Measurements from ENCODE around the gene RHOD. TPM values are rescaled to one million over a fixed set of nuclear protein-coding genes. Genes with fewer than 3 reads are reported as not detected.

The RHOD gene
- total RNA-seq, 1 experiment from 2014 or later = 190 TPM

DNA sequence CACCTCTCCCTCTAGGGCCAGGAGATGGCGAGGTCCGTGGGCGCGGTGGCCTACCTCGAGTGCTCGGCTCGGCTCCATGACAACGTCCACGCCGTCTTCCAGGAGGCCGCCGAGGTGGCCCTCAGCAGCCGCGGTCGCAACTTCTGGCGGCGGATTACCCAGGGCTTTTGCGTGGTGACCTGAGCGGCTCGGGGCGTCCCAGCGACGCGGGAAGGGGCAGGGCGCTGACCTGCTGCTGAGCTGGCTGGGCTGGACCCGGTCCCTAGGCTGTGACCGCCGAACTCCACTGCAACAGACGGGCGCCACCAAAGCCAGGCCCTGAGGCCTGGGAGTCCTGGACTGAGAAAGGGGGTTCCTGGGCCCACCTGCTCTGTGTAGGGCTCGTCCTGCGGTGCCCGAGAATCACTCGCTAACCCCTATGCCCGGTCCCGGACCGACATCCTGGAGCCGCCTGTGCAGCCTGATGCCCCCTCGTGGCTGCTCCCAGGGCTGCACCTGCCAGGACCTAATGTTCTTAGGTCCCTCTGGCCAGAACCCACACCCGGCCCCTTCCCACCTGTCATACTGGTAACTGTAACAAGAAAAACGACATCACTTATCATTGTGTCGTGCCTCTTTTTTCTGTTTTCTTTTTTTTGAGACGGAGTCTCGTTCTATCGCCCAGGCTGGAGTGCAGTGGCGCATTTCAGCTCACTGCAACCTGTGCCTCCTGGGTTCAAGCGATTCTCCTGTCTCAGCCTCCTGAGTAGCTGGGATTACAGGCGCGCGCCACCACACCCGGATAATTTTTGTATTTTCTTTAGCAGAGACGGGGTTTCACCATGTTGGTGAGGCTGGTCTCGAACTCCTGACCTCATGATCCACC lies 15.0 kb downstream of the RHOD start:
- intact Hi-C loops (cut with micrococcal nuclease) = no loop called here
- H3K27ac Mint-ChIP-seq (ENCODE audit: low read depth, unreplicated experiment) = no peak overlapping the region
- TF ChIP-seq, protein P1, sequence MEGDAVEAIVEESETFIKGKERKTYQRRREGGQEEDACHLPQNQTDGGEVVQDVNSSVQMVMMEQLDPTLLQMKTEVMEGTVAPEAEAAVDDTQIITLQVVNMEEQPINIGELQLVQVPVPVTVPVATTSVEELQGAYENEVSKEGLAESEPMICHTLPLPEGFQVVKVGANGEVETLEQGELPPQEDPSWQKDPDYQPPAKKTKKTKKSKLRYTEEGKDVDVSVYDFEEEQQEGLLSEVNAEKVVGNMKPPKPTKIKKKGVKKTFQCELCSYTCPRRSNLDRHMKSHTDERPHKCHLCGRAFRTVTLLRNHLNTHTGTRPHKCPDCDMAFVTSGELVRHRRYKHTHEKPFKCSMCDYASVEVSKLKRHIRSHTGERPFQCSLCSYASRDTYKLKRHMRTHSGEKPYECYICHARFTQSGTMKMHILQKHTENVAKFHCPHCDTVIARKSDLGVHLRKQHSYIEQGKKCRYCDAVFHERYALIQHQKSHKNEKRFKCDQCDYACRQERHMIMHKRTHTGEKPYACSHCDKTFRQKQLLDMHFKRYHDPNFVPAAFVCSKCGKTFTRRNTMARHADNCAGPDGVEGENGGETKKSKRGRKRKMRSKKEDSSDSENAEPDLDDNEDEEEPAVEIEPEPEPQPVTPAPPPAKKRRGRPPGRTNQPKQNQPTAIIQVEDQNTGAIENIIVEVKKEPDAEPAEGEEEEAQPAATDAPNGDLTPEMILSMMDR (IDR thresholded peaks at IDR 0.05; ENCODE audit: unreplicated experiment) = peak; percentile 27
- H3K4me1 Mint-ChIP-seq (ENCODE audit: insufficient read depth, unreplicated experiment) = peaks cover 5% of the 10 kb centered on the region
- ChIA-PET CTCF (interaction anchor here (0.6 to 4.6 kb wide), 7 partner anchors 9 to 1729 kb away, joined by 3 to 30 read pairs (median 3); partner anchors contain the start of gene RHOD), POLR2A (no interaction called here)
- peak; percentile 17 for DNase-seq (ENCODE audit: unreplicated experiment)
- no peak overlapping the region for H3K4me3 Mint-ChIP-seq (ENCODE audit: unreplicated experiment)
- H3K27me3 Mint-ChIP-seq (ENCODE audit: insufficient read depth, unreplicated experiment) = no peaks in the 10 kb centered on the region
- peaks cover 64% of the 10 kb centered on the region for H3K36me3 Mint-ChIP-seq (ENCODE audit: insufficient read depth, unreplicated experiment)
- no peaks in the 10 kb centered on the region for H3K9me3 Mint-ChIP-seq (ENCODE audit: unreplicated experiment)
- BruUV-seq (replicated peaks) = TSS peak; percentile 64

DNA sequence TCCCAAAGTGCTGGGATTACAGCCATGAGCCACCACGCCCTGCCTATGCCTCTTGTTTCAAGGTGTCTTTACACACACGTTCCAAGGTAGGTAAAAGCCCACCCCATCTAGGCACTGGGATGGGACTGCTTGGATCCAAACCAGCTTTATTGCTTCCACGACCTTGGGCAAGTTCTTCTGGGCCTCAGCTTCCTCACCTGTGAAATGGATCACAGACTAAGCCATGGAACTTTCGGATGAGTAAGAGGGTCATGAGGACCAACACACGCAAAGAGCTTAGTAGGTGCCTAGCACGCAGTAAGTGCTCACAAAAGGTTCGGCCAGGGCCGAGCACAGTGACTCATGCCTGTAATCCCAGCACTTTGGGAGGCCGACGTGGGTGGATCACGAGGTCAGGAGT lies 15.6 kb downstream of the RHOD start:
- BruUV-seq (replicated peaks) = no TSS peak
- TF ChIP-seq, protein P1 (IDR thresholded peaks at IDR 0.05; ENCODE audit: unreplicated experiment) = no peak
- no peak for DNase-seq (ENCODE audit: unreplicated experiment)
- intact Hi-C loops (cut with micrococcal nuclease) = no loop called here
- Mint-ChIP-seq H3K4me1 (ENCODE audit: insufficient read depth, unreplicated experiment) (peaks cover 11% of the 10 kb centered on the region), H3K27me3 (ENCODE audit: insufficient read depth, unreplicated experiment) (no peaks in the 10 kb centered on the region), H3K9me3 (ENCODE audit: unreplicated experiment) (no peaks in the 10 kb centered on the region), H3K4me3 (ENCODE audit: unreplicated experiment) (no peak overlapping the region), H3K36me3 (ENCODE audit: insufficient read depth, unreplicated experiment) (peaks cover 61% of the 10 kb centered on the region), H3K27ac (ENCODE audit: low read depth, unreplicated experiment) (no peak overlapping the region)
- CTCF ChIA-PET = interaction anchor here (0.6 to 4.6 kb wide), 7 partner anchors 9 to 1730 kb away, joined by 3 to 30 read pairs (median 3); partner anchors contain the start of gene RHOD
- POLR2A ChIA-PET = interaction anchor here (0.7 kb wide), 1 partner anchor 232 kb away, joined by 3 read pairs; no protein-coding TSS in a partner anchor

DNA sequence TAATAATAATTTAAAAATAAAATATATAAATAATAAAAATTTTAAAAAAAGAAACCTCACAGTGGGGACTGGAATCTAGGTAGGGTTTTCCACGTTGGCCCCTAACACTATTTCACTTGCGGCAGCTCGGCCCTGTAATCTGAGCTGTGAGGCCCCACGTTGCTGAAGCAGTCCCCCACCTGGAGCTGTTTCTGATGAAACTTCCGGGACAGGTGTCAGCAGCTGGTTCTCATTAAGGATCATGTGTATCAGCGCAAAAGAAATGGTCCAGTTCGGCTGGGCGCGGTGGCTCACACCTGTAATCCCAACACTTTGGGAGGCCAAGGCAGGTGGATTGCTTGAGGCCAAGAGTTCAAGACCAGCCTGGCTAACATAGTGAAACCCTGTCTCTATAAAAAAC lies 17.3 kb downstream of the RHOD start:
- no peak for DNase-seq (ENCODE audit: unreplicated experiment)
- no peaks in the 10 kb centered on the region for H3K27me3 Mint-ChIP-seq (ENCODE audit: insufficient read depth, unreplicated experiment)
- no TSS peak for BruUV-seq (replicated peaks)
- H3K4me3 Mint-ChIP-seq (ENCODE audit: unreplicated experiment) = no peak overlapping the region
- intact Hi-C loops (cut with micrococcal nuclease) = no loop called here
- CTCF ChIA-PET = interaction anchor here (0.6 to 4.6 kb wide), 3 partner anchors 19 to 308 kb away, joined by 5 to 30 read pairs (median 6); partner anchors contain the start of gene RHOD
- H3K36me3 Mint-ChIP-seq (ENCODE audit: insufficient read depth, unreplicated experiment) = peaks cover 58% of the 10 kb centered on the region
- POLR2A ChIA-PET = interaction anchor here (0.7 to 1.4 kb wide), 4 partner anchors 45 to 288 kb away, joined by 3 to 5 read pairs (median 4); partner anchors contain the start of genes KDM2A and SSH3
- H3K4me1 Mint-ChIP-seq (ENCODE audit: insufficient read depth, unreplicated experiment) = peaks cover 25% of the 10 kb centered on the region
- no peak overlapping the region for H3K27ac Mint-ChIP-seq (ENCODE audit: low read depth, unreplicated experiment)
- TF ChIP-seq, protein P1 (IDR thresholded peaks at IDR 0.05; ENCODE audit: unreplicated experiment) = no peak
- H3K9me3 Mint-ChIP-seq (ENCODE audit: unreplicated experiment) = no peaks in the 10 kb centered on the region

DNA sequence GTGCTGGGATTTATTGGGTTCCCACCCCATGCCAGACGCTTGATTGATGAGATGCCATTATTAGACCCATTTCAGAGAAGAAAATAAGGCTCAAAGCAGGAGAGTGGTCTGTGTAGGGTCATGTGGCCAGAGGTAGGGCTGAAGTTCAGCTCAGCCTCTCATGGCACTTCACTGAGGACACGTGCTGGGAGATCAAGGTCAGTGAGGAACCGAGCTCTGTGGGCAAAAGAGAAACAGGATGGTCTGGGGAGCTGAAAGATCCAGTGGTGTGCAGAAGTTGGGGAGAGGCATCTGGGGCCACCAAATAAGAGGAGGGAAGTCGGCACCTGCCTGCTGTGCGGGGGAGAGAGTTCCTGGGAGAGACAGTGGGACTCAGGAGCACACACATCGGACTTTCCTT lies 19.6 kb downstream of the RHOD start:
- H3K4me1 Mint-ChIP-seq (ENCODE audit: insufficient read depth, unreplicated experiment) = peaks cover 30% of the 10 kb centered on the region
- TF ChIP-seq, protein P1 (IDR thresholded peaks at IDR 0.05; ENCODE audit: unreplicated experiment) = no peak
- H3K27me3 Mint-ChIP-seq (ENCODE audit: insufficient read depth, unreplicated experiment) = no peaks in the 10 kb centered on the region
- no TSS peak for BruUV-seq (replicated peaks)
- H3K9me3 Mint-ChIP-seq (ENCODE audit: unreplicated experiment) = no peaks in the 10 kb centered on the region
- no peak for DNase-seq (ENCODE audit: unreplicated experiment)
- POLR2A ChIA-PET = interaction anchor here (1.2 kb wide), 1 partner anchor 10 kb away, joined by 5 read pairs; no protein-coding TSS in a partner anchor
- CTCF ChIA-PET = interaction anchor here (0.6 to 4.6 kb wide), 3 partner anchors 21 to 311 kb away, joined by 3 to 30 read pairs (median 3); partner anchors contain the start of gene RHOD
- H3K4me3 Mint-ChIP-seq (ENCODE audit: unreplicated experiment) = no peak overlapping the region
- H3K36me3 Mint-ChIP-seq (ENCODE audit: insufficient read depth, unreplicated experiment) = peaks cover 43% of the 10 kb centered on the region
- H3K27ac Mint-ChIP-seq (ENCODE audit: low read depth, unreplicated experiment) = no peak overlapping the region
- intact Hi-C loops (cut with micrococcal nuclease) = no loop called here
